ENCODE results near the gene CAMK1. TPM values are rescaled to one million over a fixed set of nuclear protein-coding genes. Genes with fewer than 3 reads are reported as not detected.

The CAMK1 gene
- total and polyA plus RNA-seq, 11 donors = 9.7 to 26.3 (median 14.7) TPM

- WGBS, 4 donors = 0 to 1% (median 0%) methylated on average over 44 to 88 of the region's 88 CpGs
- H3K36me3 ChIP-seq = peaks cover 0 to 27% (median 23%) of the 10 kb centered on the region in 9 donors
- peaks cover 9 to 52% (median 24%) of the 10 kb centered on the region in 12 donors for H3K4me1 ChIP-seq
- peak within 1 kb of the TSS; percentile 82 to 100 (median 98) for H3K4me3 ChIP-seq
- TF ChIP-seq CTCF (IDR thresholded peaks at IDR 0.05) (peak in 5 of 12 donors; percentile 8 to 28 (median 21)), POLR2A (IDR thresholded peaks at IDR 0.05) (peak in 1 of 2 donors; percentile 61)
- no peaks in the 10 kb centered on the region for H3K9me3 ChIP-seq
- peak within 1 kb of the TSS; percentile 91 to 100 (median 97) for H3K27ac ChIP-seq
- intact Hi-C loops (cut with DNase I) = loop anchor here in 7 of 10 donors (1.0 to 10.0 kb wide), 7 partner anchors 18 to 229 kb away; partner anchors contain the start of genes ARPC4 (in 4 of the 7), OGG1 (in 4 of the 7) and TADA3 (in 4 of the 7)
- H3K27me3 ChIP-seq = no peaks in the 10 kb centered on the region
- DNase-seq (peak; percentile 99 to 100 (median 100)), ATAC-seq (peak; percentile 99 to 100 (median 99))
Observed at GRCh38 chr3:9731206-9732079, 38.3 kb downstream of the CAMK1 start, which contains the start of gene BRPF1. TSS of gene BRPF1 (plus strand) at chr3:9731735. CDS start at chr3:9734141, 2,406 bp downstream.

- intact Hi-C loops (cut with DNase I) = loop anchor here in 7 of 10 donors (1.0 to 10.0 kb wide), 7 partner anchors 19 to 228 kb away; partner anchors contain the start of genes ARPC4 (in 4 of the 7), OGG1 (in 4 of the 7) and TADA3 (in 4 of the 7)
- H3K4me3 ChIP-seq = peak overlapping the region; percentile 30 to 100 (median 92)
- TF ChIP-seq CTCF (IDR thresholded peaks at IDR 0.05) (no peak), POLR2A (IDR thresholded peaks at IDR 0.05) (no peak)
- peaks cover 0 to 20% (median 16%) of the 10 kb centered on the region in 9 donors for H3K36me3 ChIP-seq
- H3K27ac ChIP-seq = peak overlapping the region in 11 of 12 donors; percentile 91 to 100 (median 97)
- no peaks in the 10 kb centered on the region for H3K27me3 ChIP-seq
- 3 to 4% (median 3%) methylated on average over 16 to 17 of the region's 17 CpGs for WGBS, 4 donors
- ATAC-seq = peak; percentile 63 to 77 (median 75)
- H3K9me3 ChIP-seq = no peaks in the 10 kb centered on the region
- peaks cover 9 to 52% (median 23%) of the 10 kb centered on the region in 12 donors for H3K4me1 ChIP-seq
- DNase-seq = no peak
Observed at GRCh38 chr3:9730657-9731205, 39.0 kb downstream of the CAMK1 start.

GRCh38 chr3:9729419-9729818 lies 40.3 kb downstream of the CAMK1 start:
- H3K27me3 ChIP-seq = no peaks in the 10 kb centered on the region
- no peak overlapping the region for H3K4me3 ChIP-seq
- TF ChIP-seq POLR2A (IDR thresholded peaks at IDR 0.05) = no peak
- TF ChIP-seq CTCF (IDR thresholded peaks at IDR 0.05) = no peak
- no peaks in the 10 kb centered on the region for H3K9me3 ChIP-seq
- H3K4me1 ChIP-seq = peaks cover 9 to 41% (median 22%) of the 10 kb centered on the region in 12 donors
- H3K27ac ChIP-seq = no peak overlapping the region
- intact Hi-C loops (cut with DNase I) = loop anchor here in 1 of 10 donors (10.0 kb wide), 1 partner anchor 225 kb away; no protein-coding TSS in a partner anchor
- no peak for ATAC-seq
- H3K36me3 ChIP-seq = peaks cover 0 to 7% (median 4%) of the 10 kb centered on the region in 9 donors
- DNase-seq = no peak
- 85 to 91% (median 87%) methylated on average over 7 to 10 of the region's 10 CpGs for WGBS, 4 donors

Measured in heart left ventricle (tissue), 16 donors.